HCT116 (cell line): Measurements from ENCODE around the gene RWDD3. TPM values are rescaled to one million over a fixed set of nuclear protein-coding genes. Genes with fewer than 3 reads are reported as not detected.

Source experiments
- ATAC-seq: fragments of 200-7000 bp; cut with Tn5 transposase; 2 replicates; pipeline ENCODE4 v1.9.1; 2020; ENCODE audit warnings: mild to moderate bottlenecking, moderate library complexity
- BruUV-seq: library from RNA; stranded (reverse); fragments of 400-500 nt; replicated peaks from 2 replicates; lab custom pipeline; 2021; lab: Mats Ljungman, UMichigan
- CTCF ChIA-PET: fragments of 300-600 bp; sonication (Branson Sonifier 250); formaldehyde crosslinking; loops from one replicate; lab custom pipeline; 2021; ENCODE audit warnings: antibody characterized with exemption; lab: Charles Lee
- POLR2A ChIA-PET: fragments of 300-600, 350-600 bp; sonication (Branson Sonifier 250); formaldehyde crosslinking; loops from one replicate; lab custom pipeline; 2021; ENCODE audit warnings: antibody characterized with exemption; lab: Charles Lee
- RAD21 ChIA-PET, 2 experiments: fragments of 300-600 bp; sonication (Branson Sonifier 250); formaldehyde crosslinking; loops; one replicate each; lab custom pipeline; 2023; ENCODE audit warnings: low total read pairs in 2 of 2; ENCODE audit not compliant: uncharacterized antibody in 2 of 2, unreplicated experiment in 2 of 2, low non-redundant PET in 1 of 2; lab: Charles Lee
- DNase-seq: peaks from one replicate; pipeline ENCODE4 v3.0.0-alpha.2; 2010; ENCODE audit warnings: low read depth, low spot score
- H2AFZ ChIP-seq: fragments of 200-600 bp; shearing (Covaris generic), sonication (generic); 2 replicates; pipeline ENCODE4 v1.6.1; 2017; ENCODE audit warnings: low read depth, mixed run types, mixed read lengths, antibody characterized with exemption, low read length; ENCODE audit not compliant: poor library complexity, severe bottlenecking
- H3K27ac ChIP-seq: 2 replicates; pipeline ENCODE4 v1.5.1; 2012; ENCODE audit warnings: low read depth, low read length
- H3K27me3 ChIP-seq: fragments of 200-600 bp; sonication (generic); 2 replicates; pipeline ENCODE4 v1.6.1; 2016; ENCODE audit warnings: mixed run types, low read length, mixed read lengths; ENCODE audit not compliant: insufficient read depth
- H3K36me3 ChIP-seq, 2 experiments: fragments of 200-500 bp in 1 of 2; fragments of 200-600 bp in 1 of 2; sonication (Bioruptor generic) in 1 of 2; sonication (generic) in 1 of 2; 2 replicates each; pipeline versions ENCODE4 v1.5.1 to v1.6.1; 2014 to 2016; ENCODE audit warnings: low read length in 2 of 2, inconsistent platforms in 1 of 2, mixed read lengths in 1 of 2, mixed run types in 1 of 2; ENCODE audit not compliant: insufficient read depth in 2 of 2, control insufficient read depth in 1 of 2
- H3K4me1 ChIP-seq, 2 experiments: fragments of 200-600 bp in 1 of 2; sonication (generic) in 1 of 2; 2 replicates each; pipeline versions ENCODE4 v1.5.1 to v1.6.1; 2012 to 2017; ENCODE audit warnings: low read length in 2 of 2, inconsistent platforms in 1 of 2, mild to moderate bottlenecking in 1 of 2, mixed read lengths in 1 of 2, mixed run types in 1 of 2, moderate library complexity in 1 of 2; ENCODE audit not compliant: insufficient read depth in 2 of 2, control insufficient read depth in 1 of 2
- H3K4me2 ChIP-seq: fragments of 200-600 bp; sonication (generic); 2 replicates; pipeline ENCODE4 v1.6.1; 2017; ENCODE audit warnings: mixed run types, low read length, mixed read lengths
- H3K4me3 ChIP-seq, 2 experiments: fragments of 200-600 bp in 1 of 2; sonication (generic) in 1 of 2; replicated peaks in 1 of 2; 2 replicates each; pipeline ENCODE4 v1.5.1; 2011 to 2016; ENCODE audit warnings: low read length in 2 of 2, control low read depth in 1 of 2, low read depth in 1 of 2, mild to moderate bottlenecking in 1 of 2, mixed read lengths in 1 of 2, mixed run types in 1 of 2
- H3K79me2 ChIP-seq: fragments of 200-600 bp; sonication (generic); 2 replicates; pipeline ENCODE4 v1.6.1; 2017; ENCODE audit warnings: mild to moderate bottlenecking, mixed run types, low read length, moderate library complexity, mixed read lengths; ENCODE audit not compliant: insufficient read depth
- H3K9ac ChIP-seq: fragments of 200-600 bp; sonication (generic); 2 replicates; pipeline ENCODE4 v1.6.1; 2016; ENCODE audit warnings: low read length, mixed read lengths
- H3K9me2 ChIP-seq: fragments of 200-600 bp; sonication (generic), shearing (Covaris generic); 2 replicates; pipeline ENCODE4 v1.6.1; 2017; ENCODE audit warnings: mixed run types, mild to moderate bottlenecking, moderate library complexity; ENCODE audit not compliant: insufficient read depth
- H3K9me3 ChIP-seq, 2 experiments: fragments of 200-500 bp in 1 of 2; fragments of 200-600 bp in 1 of 2; sonication (Bioruptor generic) in 1 of 2; sonication (generic) in 1 of 2; 2 replicates each; pipeline ENCODE4 v1.6.1; 2014 to 2017; ENCODE audit warnings: low read length in 2 of 2, mixed read lengths in 2 of 2, inconsistent platforms in 1 of 2, low read depth in 1 of 2, mild to moderate bottlenecking in 1 of 2, mixed run types in 1 of 2, moderate library complexity in 1 of 2; ENCODE audit not compliant: control insufficient read depth in 1 of 2, insufficient read depth in 1 of 2
- H4K20me1 ChIP-seq: fragments of 200-600 bp; sonication (generic), shearing (Covaris generic); 2 replicates; pipeline ENCODE4 v1.6.1; 2017; ENCODE audit warnings: mixed run types, mild to moderate bottlenecking, moderate library complexity; ENCODE audit not compliant: insufficient read depth
- CBX3 ChIP-seq: IDR thresholded peaks from 2 replicates; pipeline ENCODE4 v1.6.1; 2012; ENCODE audit warnings: low read depth
- CEBPB ChIP-seq: IDR thresholded peaks from 2 replicates; pipeline ENCODE4 v1.6.1; 2012; ENCODE audit warnings: low read depth
- CTCF ChIP-seq, 3 experiments: fragments of 200-600 bp in 1 of 3; sonication (generic) in 1 of 3; IDR thresholded peaks in 2 of 3; conservative IDR thresholded peaks in 1 of 3; 2 replicates each; pipeline ENCODE4 v1.5.1; 2012 to 2017; ENCODE audit warnings: low read depth in 2 of 3, low read length in 2 of 3, antibody characterized with exemption in 1 of 3, borderline replicate concordance in 1 of 3, control low read depth in 1 of 3, mild to moderate bottlenecking in 1 of 3, mixed read lengths in 1 of 3, mixed run types in 1 of 3, moderate library complexity in 1 of 3; ENCODE audit not compliant: insufficient read depth in 1 of 3
- EGR1 ChIP-seq: IDR thresholded peaks from 2 replicates; pipeline ENCODE4 v1.6.1; 2012; ENCODE audit warnings: low read depth
- ELF1 ChIP-seq: IDR thresholded peaks from 2 replicates; pipeline ENCODE4 v1.6.1; 2012; ENCODE audit warnings: low read depth, borderline replicate concordance
- EZH2 ChIP-seq: fragments of 200-600 bp; sonication (generic); IDR thresholded peaks from 2 replicates; pipeline ENCODE4 v1.6.1; 2017; ENCODE audit warnings: antibody characterized with exemption, mixed run types
- EZH2phosphoT487 ChIP-seq: fragments of 200-600 bp; IDR thresholded peaks from 2 replicates; pipeline ENCODE4 v1.6.1; 2018; ENCODE audit warnings: antibody characterized with exemption, borderline replicate concordance
- FOSL1 ChIP-seq: IDR thresholded peaks from 2 replicates; pipeline ENCODE4 v1.6.1; 2012; ENCODE audit warnings: low read depth
- JUND ChIP-seq: IDR thresholded peaks from 2 replicates; pipeline ENCODE4 v1.6.1; 2012
- POLR2A ChIP-seq: IDR thresholded peaks from 2 replicates; pipeline ENCODE4 v1.7.0; 2011; ENCODE audit warnings: borderline replicate concordance; ENCODE audit not compliant: insufficient read depth, insufficient read length; ENCODE audit errors: extremely low read depth
- POLR2AphosphoS5 ChIP-seq: IDR thresholded peaks from 2 replicates; pipeline ENCODE4 v1.6.1; 2011; ENCODE audit warnings: mild to moderate bottlenecking, low read depth, low read length, moderate library complexity
- RAD21 ChIP-seq: IDR thresholded peaks from 2 replicates; pipeline ENCODE4 v1.6.1; 2012; ENCODE audit warnings: low read depth, mild to moderate bottlenecking
- REST ChIP-seq: IDR thresholded peaks from 2 replicates; pipeline ENCODE4 v1.6.1; 2012; ENCODE audit warnings: low read depth
- SP1 ChIP-seq: IDR thresholded peaks from 2 replicates; pipeline ENCODE4 v1.6.1; 2012; ENCODE audit warnings: low read depth
- YY1 ChIP-seq: IDR thresholded peaks from 2 replicates; pipeline ENCODE4 v1.6.1; 2011; ENCODE audit warnings: low read length, low read depth, moderate library complexity, mild to moderate bottlenecking; ENCODE audit not compliant: insufficient replicate concordance; ENCODE audit errors: extremely low read depth
- ZBTB33 ChIP-seq: IDR thresholded peaks from 2 replicates; pipeline ENCODE4 v1.6.1; 2011; ENCODE audit warnings: mild to moderate bottlenecking, low read length, moderate library complexity; ENCODE audit not compliant: insufficient replicate concordance; ENCODE audit errors: extremely low read depth
- ZFX ChIP-seq: fragments of 450-650 bp; IDR thresholded peaks from 2 replicates; pipeline ENCODE4 v1.6.1; 2017
- intact Hi-C: fragments of 100-400 bp; cut with micrococcal nuclease; formaldehyde crosslinking; loops from 2 replicates; pipeline ENCODE4 v1.10.0; 2022
- total RNA-seq: library from RNA; stranded (reverse); gene quantifications from one replicate; pipeline ENCODE4 v1.2.1, GENCODE V29; 2021; ENCODE audit not compliant: unreplicated experiment
- TF ChIP-seq, protein P1 (sequence below): IDR thresholded peaks from 2 replicates; pipeline ENCODE4 v1.6.1; 2012

The RWDD3 gene
- total RNA-seq, 1 experiment from 2014 or later, result 12.4 TPM

- BruUV-seq, result no TSS peak
- CTCF ChIA-PET, result interaction anchor here (4.3 kb wide), 1 partner anchor 11 kb away, joined by 21 read pairs; the partner anchor contains the start of gene RWDD3
These were observed 11.0 kb downstream of the RWDD3 start for GRCh38 chr1:95245029-95245428.

More at GRCh38 chr1:95245029-95245428, 11.0 kb downstream of the RWDD3 start:
- Histone ChIP-seq H3K4me2 (no peak overlapping the region), H3K4me3 (no peak overlapping the region), H3K9me2 (no peaks in the 10 kb centered on the region), H3K9ac (no peak overlapping the region), H2AFZ (no peak overlapping the region), H3K27ac (no peak overlapping the region), H3K79me2 (no peaks in the 10 kb centered on the region), H3K27me3 (no peaks in the 10 kb centered on the region), H3K4me1 (no peaks in the 10 kb centered on the region), H4K20me1 (no peaks in the 10 kb centered on the region), H3K36me3 (peaks cover 0 to 10% of the 10 kb centered on the region in 2 experiments; a peak in 1 of 4 replicates), H3K9me3 (0 out of 4 replicates have a peak, but pooled peaks cover 0 to 3% of the 10 kb centered on the region in 2 experiments)
- POLR2A ChIA-PET, result interaction anchor here (1.5 kb wide), 1 partner anchor 11 kb away, joined by 5 read pairs; the partner anchor contains the start of gene RWDD3
- TF ChIP-seq EZH2phosphoT487 (no peak), EGR1 (no peak), CTCF (IDR thresholded peaks at IDR 0.05 in 2 of 3, conservative IDR thresholded peaks at IDR 0.05 in 1 of 3; ENCODE audit: borderline replicate concordance in 1 of 3, insufficient read depth in 1 of 3, low read depth in 2 of 3, low read length in 2 of 3) (no peak), POLR2A (no peak), EZH2 (no peak), FOSL1 (no peak), REST (no peak), ZFX (no peak), RAD21 (no peak), YY1 (no peak), POLR2AphosphoS5 (no peak), ELF1 (no peak), CEBPB (no peak), CBX3 (no peak), ZBTB33 (no peak), SP1 (no peak), JUND (no peak)
- TF ChIP-seq, protein P1, sequence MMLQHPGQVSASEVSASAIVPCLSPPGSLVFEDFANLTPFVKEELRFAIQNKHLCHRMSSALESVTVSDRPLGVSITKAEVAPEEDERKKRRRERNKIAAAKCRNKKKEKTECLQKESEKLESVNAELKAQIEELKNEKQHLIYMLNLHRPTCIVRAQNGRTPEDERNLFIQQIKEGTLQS, result no peak
- DNase-seq (no peak), ATAC-seq (no peak)
- intact Hi-C loops, result no loop called here
- RAD21 ChIA-PET, result no interaction called here
